Endothelial cell of umbilical vein (primary cell): Measurements from ENCODE around the gene RRM2. TPM values are rescaled to one million over a fixed set of nuclear protein-coding genes. Genes with fewer than 3 reads are reported as not detected.

Experiments
- BruUV-seq: library from RNA; stranded (reverse); fragments of 400-500 nt; replicated peaks from 2 replicates; lab custom pipeline; 2021; lab: Mats Ljungman, UMichigan
- CTCF ChIA-PET: fragments of 300-600, 350-600 bp; sonication (Branson Sonifier 250); formaldehyde crosslinking; loops from one replicate; lab custom pipeline; 2021; ENCODE audit warnings: antibody characterized with exemption, inconsistent platforms; lab: Charles Lee
- POLR2A ChIA-PET: fragments of 300-600, 350-600 bp; sonication (Branson Sonifier 250); formaldehyde crosslinking; loops from one replicate; lab custom pipeline; 2021; ENCODE audit warnings: antibody characterized with exemption, inconsistent platforms; lab: Charles Lee
- DNase-seq: peaks from one replicate; pipeline ENCODE4 v3.0.0-alpha.2; 2011; ENCODE audit warnings: low read depth, low spot score
- FAIRE-seq: peaks from 2 replicates; lab custom pipeline; 2011; peaks lifted over from hg19 to GRCh38; lab: Jason Lieb, UNC
- H2AFZ ChIP-seq: 2 replicates; pipeline ENCODE4 v1.6.0; 2012; ENCODE audit warnings: low read depth, low read length, control low read depth, inconsistent platforms
- H3K27ac ChIP-seq: 2 replicates; pipeline ENCODE4 v1.5.1; 2011; ENCODE audit warnings: low read depth, mild to moderate bottlenecking, control low read depth, low read length, moderate library complexity; ENCODE audit not compliant: insufficient read depth
- H3K27me3 ChIP-seq, 2 experiments: 2 replicates each; pipeline versions ENCODE4 v1.6.0 to v1.6.1; 2011; ENCODE audit warnings: low read length in 2 of 2, mixed read lengths in 1 of 2; ENCODE audit not compliant: control insufficient read depth in 2 of 2, insufficient read depth in 2 of 2
- H3K36me3 ChIP-seq, 2 experiments: 2 replicates in 1 of 2; 3 replicates in 1 of 2; pipeline ENCODE4 v1.5.1; 2011; ENCODE audit warnings: low read length in 2 of 2, mild to moderate bottlenecking in 1 of 2, moderate library complexity in 1 of 2; ENCODE audit not compliant: control insufficient read depth in 2 of 2, insufficient read depth in 2 of 2; ENCODE audit errors: extremely low read depth in 1 of 2
- H3K4me1 ChIP-seq: 3 replicates; pipeline ENCODE4 v1.5.1; 2011; ENCODE audit warnings: mild to moderate bottlenecking, low read length; ENCODE audit not compliant: control insufficient read depth, insufficient read depth; ENCODE audit errors: extremely low read depth
- H3K4me2 ChIP-seq: 2 replicates; pipeline ENCODE4 v1.6.1; 2011; ENCODE audit warnings: low read length, control low read depth, mixed read lengths; ENCODE audit not compliant: insufficient read depth
- H3K4me3 ChIP-seq, 3 experiments: fragments of 200-600 bp in 1 of 3; sonication (generic), shearing (Covaris generic) in 1 of 3; replicated peaks in 1 of 3; 2 replicates each; pipeline ENCODE4 v1.5.1; 2011 to 2016; ENCODE audit warnings: control low read depth in 3 of 3, low read length in 3 of 3, mild to moderate bottlenecking in 2 of 3, inconsistent platforms in 1 of 3, low read depth in 1 of 3, moderate library complexity in 1 of 3; ENCODE audit not compliant: insufficient read depth in 1 of 3
- H3K79me2 ChIP-seq: 2 replicates; pipeline ENCODE4 v1.6.0; 2012; ENCODE audit warnings: low read length, inconsistent platforms; ENCODE audit not compliant: control insufficient read depth, insufficient read depth
- H3K9ac ChIP-seq: replicated peaks from 2 replicates; pipeline ENCODE3; 2011; ENCODE audit warnings: low read length, control low read depth; ENCODE audit not compliant: insufficient read depth; ENCODE audit errors: extremely low read depth
- H3K9me1 ChIP-seq: replicated peaks from 3 replicates; pipeline ENCODE4 v1.6.0; 2011; ENCODE audit warnings: mild to moderate bottlenecking, low read length; ENCODE audit not compliant: control insufficient read depth, insufficient read depth; ENCODE audit errors: extremely low read depth
- H3K9me3 ChIP-seq: replicated peaks from 2 replicates; pipeline ENCODE4 v1.5.1; 2012; ENCODE audit warnings: low read length, inconsistent platforms; ENCODE audit not compliant: control insufficient read depth, insufficient read depth
- H4K20me1 ChIP-seq: replicated peaks from 2 replicates; pipeline ENCODE3; 2011; ENCODE audit warnings: mild to moderate bottlenecking, low read length; ENCODE audit not compliant: control insufficient read depth, insufficient read depth; ENCODE audit errors: extremely low read depth
- EZH2 ChIP-seq: IDR thresholded peaks from 2 replicates; pipeline ENCODE4 v1.6.1; 2012; ENCODE audit warnings: borderline replicate concordance, low read depth, mild to moderate bottlenecking, moderate library complexity, low read length, inconsistent platforms; ENCODE audit not compliant: severe bottlenecking
- FOS ChIP-seq: IDR thresholded peaks from 2 replicates; pipeline ENCODE4 v1.6.1; 2011; ENCODE audit warnings: mild to moderate bottlenecking, low read length, moderate library complexity, borderline replicate concordance; ENCODE audit not compliant: insufficient read depth
- GATA2 ChIP-seq: IDR thresholded peaks from 2 replicates; pipeline ENCODE4 v1.7.0; 2011; ENCODE audit warnings: low read depth, mild to moderate bottlenecking, moderate library complexity, mixed read lengths, low read length; ENCODE audit not compliant: insufficient read length, insufficient read depth
- JUN ChIP-seq: IDR thresholded peaks from 2 replicates; pipeline ENCODE4 v1.6.1; 2011; ENCODE audit warnings: borderline replicate concordance, low read depth; ENCODE audit not compliant: insufficient read length, insufficient read depth
- MYC ChIP-seq: IDR thresholded peaks from one replicate; pipeline ENCODE4 v1.6.1; 2011; ENCODE audit warnings: mild to moderate bottlenecking, low read depth, low read length
- POLR2A ChIP-seq: IDR thresholded peaks from 2 replicates; pipeline ENCODE4 v1.6.1; 2012; ENCODE audit warnings: low read depth, mild to moderate bottlenecking, control low read depth, low read length
- POLR2AphosphoS5 ChIP-seq: IDR thresholded peaks from 2 replicates; pipeline ENCODE4 v1.6.1; 2012; ENCODE audit warnings: low read depth, mild to moderate bottlenecking, control low read depth, low read length, moderate library complexity; ENCODE audit not compliant: insufficient read depth
- dilution Hi-C: fragments of 300-500 bp; cut with MboI; formaldehyde crosslinking; loops from one replicate; pipeline ENCODE4 v1.15.0; 2019; ENCODE audit warnings: low sequenced_read_pairs; ENCODE audit not compliant: extremely low pct_ligation_motif_present
- intact Hi-C: fragments of 100-400 bp; cut with micrococcal nuclease; formaldehyde crosslinking; loops from one replicate; pipeline ENCODE4 v1.10.0; 2022
- polyA plus RNA-seq, 4 experiments: library from polyadenylated mRNA; depleted of rRNA in 3 of 4; stranded (reverse) in 3 of 4; unstranded in 1 of 4; fragments of >200 nt; gene quantifications; 2 replicates each; pipeline versions ENCODE4 v1.2.1 to v1.2.3, GENCODE V29; 2011 to 2012; ENCODE audit warnings: missing spikeins in 1 of 4
- total RNA-seq: library from RNA; stranded (reverse); gene quantifications from 2 replicates; pipeline ENCODE4 v1.2.3, GENCODE V29; 2021
- TF ChIP-seq, protein P1 (sequence below): IDR thresholded peaks from 2 replicates; pipeline ENCODE4 v1.6.1; 2011; ENCODE audit not compliant: insufficient read depth, insufficient read length
- TF ChIP-seq, protein P2 (sequence below), 2 donors: IDR thresholded peaks; 1 replicate in 1 of 2; 2 replicates in 1 of 2; pipeline ENCODE4 v1.5.1; 2011; ENCODE audit warnings: low read length in 2 of 2, mild to moderate bottlenecking in 2 of 2, moderate library complexity in 2 of 2, control low read depth in 1 of 2, inconsistent platforms in 1 of 2, low read depth in 1 of 2; ENCODE audit not compliant: insufficient read depth in 1 of 2; ENCODE audit errors: extremely low read depth in 1 of 2

The RRM2 gene
- total and polyA plus RNA-seq, 2 donors (not counting 3 experiments of a cell fraction or from before 2014, with no cell fraction given): 40.9 to 246 TPM

DNA sequence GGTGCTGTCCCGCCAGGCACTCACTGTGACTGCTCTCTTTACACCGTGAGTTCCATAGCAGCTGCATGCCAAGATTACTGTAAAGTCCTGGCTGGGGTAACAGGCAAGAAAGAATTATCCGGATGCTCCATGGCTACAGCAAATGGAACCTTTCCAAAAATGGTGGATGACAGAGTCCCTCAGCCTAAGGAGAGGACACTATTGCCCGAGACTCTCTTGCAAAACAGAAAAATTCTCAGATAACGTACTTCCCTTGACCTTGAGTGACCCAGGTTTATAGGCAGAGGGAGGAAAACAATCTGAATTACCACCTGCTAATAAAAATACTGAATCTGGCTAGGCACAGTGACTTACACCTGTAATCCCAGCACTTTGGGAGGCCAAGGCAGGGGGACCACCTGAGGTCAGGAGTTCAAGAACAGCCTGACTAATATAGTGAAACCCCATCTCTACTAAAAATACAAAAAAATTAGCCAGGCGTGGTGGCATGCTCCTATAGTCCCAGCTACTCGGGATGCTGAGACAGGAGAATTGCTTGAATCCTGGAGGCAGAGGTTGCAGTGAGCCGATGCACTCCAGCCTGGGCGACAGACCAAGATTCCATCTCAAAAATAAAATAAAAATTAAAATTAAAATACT lies 46.8 kb upstream of the RRM2 start:
- Histone ChIP-seq H2AFZ (no peak overlapping the region), H3K4me3 (no peak overlapping the region), H3K4me2 (no peak overlapping the region), H3K36me3 (no peaks in the 10 kb centered on the region), H3K9me3 (no peaks in the 10 kb centered on the region), H3K79me2 (no peaks in the 10 kb centered on the region), H3K27me3 (peaks cover 30 to 33% of the 10 kb centered on the region in 2 experiments), H3K4me1 (no peaks in the 10 kb centered on the region), H3K27ac (no peak overlapping the region), H4K20me1 (no peaks in the 10 kb centered on the region), H3K9me1 (no peaks in the 10 kb centered on the region), H3K9ac (no peak overlapping the region)
- ChIA-PET POLR2A (no interaction called here), CTCF (interaction anchor here (2.4 to 11.8 kb wide), 3 partner anchors 15 to 584 kb away, joined by 6 to 565 read pairs (median 485); no protein-coding TSS in a partner anchor)
- FAIRE-seq (no peak), DNase-seq (no peak)
- dilution Hi-C loops: no loop called here
- TF ChIP-seq FOS: no peak
- TF ChIP-seq MYC: no peak
- TF ChIP-seq, protein P1, sequence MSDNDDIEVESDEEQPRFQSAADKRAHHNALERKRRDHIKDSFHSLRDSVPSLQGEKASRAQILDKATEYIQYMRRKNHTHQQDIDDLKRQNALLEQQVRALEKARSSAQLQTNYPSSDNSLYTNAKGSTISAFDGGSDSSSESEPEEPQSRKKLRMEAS: no peak
- TF ChIP-seq JUN: no peak
- TF ChIP-seq, protein P2, sequence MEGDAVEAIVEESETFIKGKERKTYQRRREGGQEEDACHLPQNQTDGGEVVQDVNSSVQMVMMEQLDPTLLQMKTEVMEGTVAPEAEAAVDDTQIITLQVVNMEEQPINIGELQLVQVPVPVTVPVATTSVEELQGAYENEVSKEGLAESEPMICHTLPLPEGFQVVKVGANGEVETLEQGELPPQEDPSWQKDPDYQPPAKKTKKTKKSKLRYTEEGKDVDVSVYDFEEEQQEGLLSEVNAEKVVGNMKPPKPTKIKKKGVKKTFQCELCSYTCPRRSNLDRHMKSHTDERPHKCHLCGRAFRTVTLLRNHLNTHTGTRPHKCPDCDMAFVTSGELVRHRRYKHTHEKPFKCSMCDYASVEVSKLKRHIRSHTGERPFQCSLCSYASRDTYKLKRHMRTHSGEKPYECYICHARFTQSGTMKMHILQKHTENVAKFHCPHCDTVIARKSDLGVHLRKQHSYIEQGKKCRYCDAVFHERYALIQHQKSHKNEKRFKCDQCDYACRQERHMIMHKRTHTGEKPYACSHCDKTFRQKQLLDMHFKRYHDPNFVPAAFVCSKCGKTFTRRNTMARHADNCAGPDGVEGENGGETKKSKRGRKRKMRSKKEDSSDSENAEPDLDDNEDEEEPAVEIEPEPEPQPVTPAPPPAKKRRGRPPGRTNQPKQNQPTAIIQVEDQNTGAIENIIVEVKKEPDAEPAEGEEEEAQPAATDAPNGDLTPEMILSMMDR (IDR thresholded peaks at IDR 0.05; ENCODE audit: extremely low read depth in 1 of 2, insufficient read depth in 1 of 2, low read depth in 1 of 2, low read length in 2 of 2): no peak
- TF ChIP-seq POLR2AphosphoS5: no peak
- TF ChIP-seq POLR2A: no peak
- no peak for TF ChIP-seq GATA2
- TF ChIP-seq EZH2: no peak
- no TSS peak for BruUV-seq
- intact Hi-C loops: no loop called here
